Esophagus (tissue), 2 donors: ENCODE data around the gene MRPL27. TPM values are rescaled to one million over a fixed set of nuclear protein-coding genes. Genes with fewer than 3 reads are reported as not detected.

Source experiments
- H3K27ac ChIP-seq, 2 donors: one replicate each; pipeline ENCODE4 v1.5.1; 2013; ENCODE audit warnings: low read depth in 2 of 2, mild to moderate bottlenecking in 2 of 2, inconsistent platforms in 1 of 2, low read length in 1 of 2, moderate library complexity in 1 of 2
- H3K27me3 ChIP-seq, 2 donors: one replicate each; pipeline ENCODE4 v1.6.1; 2013; ENCODE audit warnings: low read length in 2 of 2, control low read depth in 1 of 2, mild to moderate bottlenecking in 1 of 2; ENCODE audit not compliant: insufficient read depth in 2 of 2, control insufficient read depth in 1 of 2
- H3K36me3 ChIP-seq, 2 donors: one replicate each; pipeline ENCODE4 v1.6.1; 2013; ENCODE audit warnings: low read length in 1 of 2; ENCODE audit not compliant: control insufficient read depth in 2 of 2, insufficient read depth in 2 of 2
- H3K4me1 ChIP-seq, 2 donors: one replicate each; pipeline ENCODE4 v1.6.1; 2013; ENCODE audit warnings: low read length in 1 of 2; ENCODE audit not compliant: control insufficient read depth in 2 of 2, insufficient read depth in 2 of 2
- H3K4me3 ChIP-seq, 2 donors: one replicate each; pipeline ENCODE4 v1.5.1; 2013; ENCODE audit warnings: low read length in 2 of 2, mild to moderate bottlenecking in 2 of 2, low read depth in 1 of 2, moderate library complexity in 1 of 2
- H3K9me3 ChIP-seq, 2 donors: one replicate each; pipeline ENCODE4 v1.6.1; 2013; ENCODE audit warnings: mild to moderate bottlenecking in 2 of 2, low read depth in 1 of 2, low read length in 1 of 2, moderate library complexity in 1 of 2; ENCODE audit not compliant: control insufficient read depth in 2 of 2, insufficient read depth in 1 of 2
- WGBS, 2 donors: extraction: QIAGEN DNeasy Blood & Tissue Kit; methylation state at CpG; one replicate each; pipeline ENCODE4 v1.1.7; 2013; 5-methylcytosine and 5-hydroxymethylcytosine counted together
- polyA plus RNA-seq, 2 donors: library from polyadenylated mRNA; stranded (reverse); fragments of 200-250 nt; gene quantifications; one replicate each; pipeline ENCODE4 v1.2.3, GENCODE V29; 2013
- donor health status: healthy with polysubstance abuse.
- donor health status: Bipolar disorder and iron deficiency.

MRPL27 gene
- polyA plus RNA-seq, 2 donors: 106 to 119 TPM

DNA sequence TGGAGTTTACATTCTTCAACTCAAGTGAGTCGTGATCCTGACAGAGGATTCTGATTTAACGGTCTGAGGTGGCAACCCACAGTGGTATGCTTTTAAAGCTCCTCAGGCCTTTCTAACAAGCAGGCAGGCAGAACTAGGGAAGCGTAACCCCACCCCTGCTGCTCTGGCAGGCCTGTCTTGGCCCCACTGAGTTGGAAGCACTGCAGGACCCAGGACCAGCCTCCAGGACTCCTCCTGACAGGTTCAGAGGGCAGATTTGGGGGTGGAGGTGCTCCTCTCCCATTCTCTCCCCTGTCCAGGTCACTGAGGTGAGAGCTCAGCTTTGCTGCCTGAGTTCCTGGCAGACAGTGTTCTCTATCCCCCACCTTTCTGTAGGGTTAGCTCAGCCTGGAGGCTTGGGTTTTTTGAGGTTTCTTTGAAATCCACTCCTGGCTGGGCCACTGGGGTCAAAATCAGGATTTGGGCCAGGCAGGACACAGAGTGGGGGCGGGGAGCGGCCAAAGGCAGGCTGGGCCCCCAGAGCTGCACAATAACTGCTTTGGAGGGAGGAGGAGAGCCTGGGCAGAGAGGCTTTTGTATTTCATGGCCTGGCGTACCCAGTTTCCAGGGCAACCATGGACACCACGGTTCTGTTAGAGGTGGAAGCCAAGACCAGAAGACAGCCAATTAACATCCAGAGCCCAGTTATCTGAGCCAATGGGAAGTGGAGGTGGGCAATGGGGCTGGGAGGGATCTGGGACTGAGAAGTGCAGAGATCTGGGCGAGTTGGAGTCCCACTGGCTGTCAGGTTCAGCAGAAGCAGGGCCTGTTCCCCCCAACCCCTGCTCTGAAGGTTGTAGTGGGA is 9.5 kb downstream of the MRPL27 start:
- Histone ChIP-seq H3K36me3 (peaks cover 16 to 42% of the 10 kb centered on the region in 2 donors), H3K4me1 (no peaks in the 10 kb centered on the region), H3K27me3 (no peaks in the 10 kb centered on the region), H3K9me3 (no peaks in the 10 kb centered on the region), H3K4me3 (no peak overlapping the region), H3K27ac (no peak overlapping the region)
- WGBS, 2 donors: 52 to 53% methylated on average over 8 of the region's 8 CpGs

DNA sequence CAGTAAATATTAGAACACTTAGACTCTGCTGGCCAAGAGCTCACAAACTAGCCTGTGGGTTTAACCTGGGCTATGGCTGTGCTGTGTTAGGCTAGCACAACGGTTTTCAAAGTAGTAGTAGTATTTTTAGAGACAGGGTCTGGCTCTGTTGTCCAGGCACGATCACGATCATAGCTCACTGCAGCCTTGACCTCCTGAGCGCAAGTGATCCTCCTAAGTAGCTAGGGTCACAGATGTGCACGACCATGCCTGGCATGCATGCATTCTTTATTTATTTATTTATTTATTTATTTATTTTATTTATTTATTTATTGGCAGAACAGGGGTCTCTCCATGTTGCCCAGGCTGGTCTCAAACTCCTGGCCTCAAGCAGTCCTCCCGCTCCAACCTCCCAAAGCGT is 10.3 kb downstream of the MRPL27 start:
- H3K9me3 ChIP-seq: no peaks in the 10 kb centered on the region
- no peak overlapping the region for H3K4me3 ChIP-seq
- H3K36me3 ChIP-seq: peaks cover 16 to 43% of the 10 kb centered on the region in 2 donors
- no peaks in the 10 kb centered on the region for H3K4me1 ChIP-seq
- H3K27me3 ChIP-seq: no peaks in the 10 kb centered on the region
- 71 to 75% methylated on average over 7 of the region's 7 CpGs for WGBS, 2 donors
- H3K27ac ChIP-seq: no peak overlapping the region

DNA sequence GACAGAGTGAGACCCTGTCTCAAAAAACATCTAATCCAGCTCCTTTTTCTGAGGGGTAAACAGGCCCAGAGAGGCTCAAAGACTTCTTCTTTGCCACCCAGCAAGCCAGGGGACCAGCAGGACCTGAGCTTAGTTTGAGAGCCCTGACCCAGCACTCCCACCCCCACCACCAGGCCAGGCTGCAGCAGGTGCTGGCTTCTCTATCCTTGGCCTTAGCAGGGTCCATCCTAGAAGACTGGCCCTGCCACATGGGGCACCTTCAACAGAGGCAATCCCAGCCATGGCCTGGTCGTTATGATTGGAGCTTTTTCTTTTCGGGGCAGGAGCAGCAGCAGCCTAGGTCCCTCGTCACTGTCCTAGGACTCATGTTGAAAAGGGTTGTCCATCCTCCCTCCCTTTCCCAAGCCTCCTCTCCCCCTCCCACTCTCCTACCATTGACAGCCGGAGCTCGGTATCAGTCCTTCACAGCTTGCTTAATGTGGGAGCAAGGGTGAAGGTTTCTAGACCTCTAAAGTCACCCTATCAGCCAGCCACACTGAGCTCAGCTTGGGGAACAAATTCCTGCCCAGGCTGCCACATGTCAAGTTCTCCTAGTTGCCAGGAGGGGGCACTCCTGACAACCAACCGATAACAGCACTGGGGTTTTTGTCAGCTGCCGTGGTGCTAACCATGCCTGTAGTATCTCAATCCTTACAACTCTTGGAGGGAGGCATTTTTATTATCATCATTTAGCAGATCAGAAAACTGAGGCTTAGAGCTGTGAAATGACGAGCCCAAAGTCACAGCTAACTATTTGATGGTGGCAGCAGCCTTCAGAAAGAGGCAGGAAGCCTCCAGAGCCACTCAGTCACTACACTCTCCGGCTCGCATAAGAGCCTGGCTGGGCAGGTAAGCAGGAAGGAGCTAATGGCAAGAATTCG is 11.2 kb downstream of the MRPL27 start:
- 30 to 31% methylated on average over 11 of the region's 11 CpGs for WGBS, 2 donors
- H3K4me1 ChIP-seq: no peaks in the 10 kb centered on the region
- H3K9me3 ChIP-seq: no peaks in the 10 kb centered on the region
- no peak overlapping the region for H3K4me3 ChIP-seq
- peak overlapping the region in 1 of 2 donors; percentile 53 for H3K27ac ChIP-seq
- peaks cover 14 to 41% of the 10 kb centered on the region in 2 donors for H3K36me3 ChIP-seq
- no peaks in the 10 kb centered on the region for H3K27me3 ChIP-seq

DNA sequence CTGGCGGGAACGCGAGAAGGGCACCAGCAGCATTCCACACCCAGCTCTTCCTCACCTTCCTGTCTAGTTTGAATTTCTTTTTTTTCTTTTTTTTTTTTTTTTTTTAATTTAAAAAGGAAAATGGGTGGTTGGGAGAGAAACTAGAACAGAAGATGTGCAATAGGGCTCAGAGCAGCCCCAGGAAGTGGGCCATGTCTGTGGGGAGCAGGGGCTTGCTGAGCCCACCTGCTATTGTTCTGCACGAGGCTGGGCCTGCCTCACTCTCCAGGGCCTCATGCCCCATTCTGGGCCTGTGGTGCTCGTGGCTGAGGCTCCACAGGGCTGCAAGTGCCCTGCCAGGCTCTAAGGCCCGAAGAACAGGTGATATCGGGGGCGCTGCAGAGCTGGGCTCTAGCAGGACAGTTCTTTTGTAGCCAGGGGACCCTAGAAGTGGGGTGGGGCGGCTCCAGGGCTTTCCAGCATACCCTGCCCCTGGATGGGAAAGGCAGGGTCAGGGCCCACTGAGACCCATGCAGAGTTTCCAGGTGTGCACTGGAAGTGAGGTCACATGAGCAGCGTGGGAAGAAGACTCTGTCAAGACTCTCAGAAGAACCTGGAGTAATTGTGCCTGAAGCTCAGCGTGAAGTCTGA is 12.4 kb downstream of the MRPL27 start:
- Histone ChIP-seq H3K27me3 (no peaks in the 10 kb centered on the region), H3K27ac (no peak overlapping the region), H3K9me3 (no peaks in the 10 kb centered on the region), H3K4me3 (no peak overlapping the region), H3K4me1 (no peaks in the 10 kb centered on the region), H3K36me3 (peaks cover 22 to 42% of the 10 kb centered on the region in 2 donors)
- WGBS, 2 donors: 79 to 82% methylated on average over 11 of the region's 11 CpGs

DNA sequence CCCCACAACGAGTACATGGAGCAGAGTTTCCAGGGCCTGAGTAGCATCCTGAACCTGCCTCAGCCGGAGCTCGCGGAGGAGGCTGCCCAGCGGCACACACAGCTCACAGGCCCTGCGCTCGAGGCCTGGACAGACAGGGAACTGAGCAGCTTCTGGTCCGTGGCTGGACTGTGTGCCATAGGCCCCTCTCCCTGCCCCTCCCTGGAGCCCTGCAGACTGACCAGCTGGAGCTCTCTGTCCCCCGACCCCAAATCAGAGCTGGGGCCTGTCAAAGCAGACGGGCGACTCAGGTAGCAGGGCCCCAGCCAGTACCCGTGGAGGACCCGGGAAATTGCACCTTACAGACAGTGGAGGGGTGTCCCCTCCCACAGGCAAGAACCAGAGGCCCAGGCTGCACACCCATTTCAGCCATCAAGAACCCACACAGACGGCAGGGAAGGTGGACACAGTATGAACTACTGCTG is 13.0 kb downstream of the MRPL27 start:
- Histone ChIP-seq H3K27me3 (no peaks in the 10 kb centered on the region), H3K27ac (no peak overlapping the region), H3K4me1 (no peaks in the 10 kb centered on the region), H3K4me3 (no peak overlapping the region), H3K9me3 (no peaks in the 10 kb centered on the region), H3K36me3 (peaks cover 22 to 46% of the 10 kb centered on the region in 2 donors)
- 77 to 86% methylated on average over 13 to 14 of the region's 14 CpGs for WGBS, 2 donors

DNA sequence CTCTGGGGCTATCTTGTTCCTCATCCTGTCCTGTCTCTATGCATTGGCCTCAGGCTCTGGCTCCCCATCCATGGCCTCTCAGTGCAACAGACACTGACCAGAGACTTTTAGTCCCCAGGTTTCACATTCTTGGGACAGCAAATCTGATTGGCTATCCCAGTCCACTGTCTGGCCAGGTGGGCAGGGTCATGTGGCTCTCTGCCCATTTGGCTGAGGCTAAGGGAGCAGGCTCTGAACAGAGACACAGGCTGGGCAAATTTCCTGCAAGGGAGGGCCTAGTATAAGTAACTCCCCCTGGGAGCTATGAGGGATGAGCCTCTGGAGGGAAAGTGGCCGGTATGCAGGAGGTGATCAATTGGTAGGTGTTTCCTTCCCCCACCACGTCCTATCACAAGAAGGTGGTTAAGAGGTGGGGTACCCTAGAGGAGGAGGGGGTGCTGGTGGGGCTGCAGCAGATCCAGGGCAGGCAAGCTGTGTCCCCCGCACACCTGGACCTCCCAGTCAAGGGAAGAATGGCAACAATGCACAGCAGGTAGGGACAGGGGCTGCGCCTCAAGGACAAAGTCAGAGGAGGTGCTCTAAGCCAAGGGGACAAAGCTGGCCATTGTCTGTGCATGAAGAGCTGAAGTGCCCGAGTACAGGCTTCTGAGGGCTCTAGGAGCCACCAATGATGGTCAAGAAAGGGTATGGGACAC is 13.8 kb downstream of the MRPL27 start:
- WGBS, 2 donors: 71 to 75% methylated on average over 5 of the region's 5 CpGs
- Histone ChIP-seq H3K4me1 (no peaks in the 10 kb centered on the region), H3K4me3 (no peak overlapping the region), H3K9me3 (no peaks in the 10 kb centered on the region), H3K36me3 (peaks cover 24 to 49% of the 10 kb centered on the region in 2 donors), H3K27me3 (no peaks in the 10 kb centered on the region), H3K27ac (no peak overlapping the region)

DNA sequence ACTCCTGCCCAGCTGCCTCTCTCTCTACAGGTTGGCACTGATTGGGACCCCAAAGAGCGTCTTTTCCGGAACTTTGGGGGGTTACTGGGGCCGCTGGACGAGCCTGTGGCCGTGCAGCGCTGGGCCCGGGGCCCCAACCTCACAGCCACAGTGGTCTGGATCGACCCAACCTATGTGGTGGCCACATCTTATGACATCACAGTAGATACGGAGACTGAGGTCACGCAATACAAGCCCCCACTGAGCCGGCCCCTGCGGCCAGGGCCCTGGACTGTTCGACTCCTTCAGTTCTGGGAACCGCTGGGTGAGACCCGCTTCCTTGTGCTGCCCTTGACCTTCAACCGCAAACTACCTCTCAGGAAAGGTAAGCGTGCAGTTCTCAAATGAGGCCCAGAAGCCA is 14.8 kb downstream of the MRPL27 start:
- 93 to 96% methylated on average over 17 of the region's 17 CpGs for WGBS, 2 donors
- H3K4me1 ChIP-seq: no peaks in the 10 kb centered on the region

DNA sequence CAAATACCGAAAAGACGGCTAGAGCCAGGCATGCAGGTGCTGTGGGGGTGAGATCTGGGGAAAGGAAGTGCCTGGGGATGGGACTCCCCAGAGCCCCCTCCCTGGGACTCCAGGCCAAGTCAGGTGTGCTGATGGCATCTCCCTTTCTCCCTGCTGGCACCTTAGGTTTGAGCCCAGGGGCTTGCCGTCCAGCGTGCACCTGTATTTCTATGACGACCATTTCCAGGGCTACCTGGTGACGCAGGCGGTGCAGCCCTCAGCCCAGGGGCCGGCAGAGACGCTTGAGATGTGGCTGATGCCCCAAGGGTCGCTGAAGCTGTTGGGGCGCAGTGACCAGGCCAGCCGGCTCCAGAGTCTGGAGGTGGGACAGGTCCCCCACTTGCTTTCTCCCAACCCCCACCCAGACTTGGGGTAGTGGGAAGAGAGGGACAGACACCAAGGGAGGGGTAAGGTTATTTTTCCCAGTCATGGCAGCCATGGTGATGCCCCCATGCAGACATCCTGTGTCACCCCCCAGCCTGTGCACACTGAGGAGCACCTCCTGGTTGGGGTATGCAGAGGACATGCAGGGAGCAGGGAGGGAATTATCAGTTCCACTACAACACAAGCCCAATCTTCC is 16.0 kb downstream of the MRPL27 start:
- Histone ChIP-seq H3K27me3 (no peaks in the 10 kb centered on the region), H3K4me1 (no peaks in the 10 kb centered on the region), H3K36me3 (peaks cover 27 to 55% of the 10 kb centered on the region in 2 donors), H3K4me3 (no peak overlapping the region), H3K27ac (no peak overlapping the region), H3K9me3 (no peaks in the 10 kb centered on the region)
- 95 to 96% methylated on average over 12 of the region's 12 CpGs for WGBS, 2 donors

More for the DNA sequence above, 14.8 kb downstream of the MRPL27 start:
- Histone ChIP-seq H3K9me3 (no peaks in the 10 kb centered on the region), H3K27ac (no peak overlapping the region), H3K36me3 (peaks cover 27 to 51% of the 10 kb centered on the region in 2 donors), H3K27me3 (no peaks in the 10 kb centered on the region), H3K4me3 (no peak overlapping the region)
